ENCODE data around the gene C10orf71.

DNA sequence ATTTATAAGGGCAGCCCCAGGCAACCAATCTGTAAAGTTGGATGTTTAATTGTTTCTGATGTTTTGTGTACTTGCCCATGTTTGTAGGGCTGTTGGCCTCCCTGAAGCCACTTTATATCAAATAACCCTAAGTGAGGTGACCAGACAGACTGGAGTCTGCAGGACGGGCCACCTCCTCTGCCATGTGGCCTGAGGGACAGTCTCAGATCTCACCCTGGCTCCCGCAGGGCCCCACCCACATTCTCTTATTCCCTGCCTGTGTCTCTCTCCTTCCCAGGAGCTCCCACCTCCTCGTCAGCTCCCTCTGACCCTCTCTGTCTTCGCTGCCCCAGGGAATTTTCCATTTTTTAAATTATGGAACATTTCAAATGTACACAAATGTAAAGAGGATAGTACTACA lies 9.5 kb upstream of the C10orf71 start:
- TF ChIP-seq, protein P1, sequence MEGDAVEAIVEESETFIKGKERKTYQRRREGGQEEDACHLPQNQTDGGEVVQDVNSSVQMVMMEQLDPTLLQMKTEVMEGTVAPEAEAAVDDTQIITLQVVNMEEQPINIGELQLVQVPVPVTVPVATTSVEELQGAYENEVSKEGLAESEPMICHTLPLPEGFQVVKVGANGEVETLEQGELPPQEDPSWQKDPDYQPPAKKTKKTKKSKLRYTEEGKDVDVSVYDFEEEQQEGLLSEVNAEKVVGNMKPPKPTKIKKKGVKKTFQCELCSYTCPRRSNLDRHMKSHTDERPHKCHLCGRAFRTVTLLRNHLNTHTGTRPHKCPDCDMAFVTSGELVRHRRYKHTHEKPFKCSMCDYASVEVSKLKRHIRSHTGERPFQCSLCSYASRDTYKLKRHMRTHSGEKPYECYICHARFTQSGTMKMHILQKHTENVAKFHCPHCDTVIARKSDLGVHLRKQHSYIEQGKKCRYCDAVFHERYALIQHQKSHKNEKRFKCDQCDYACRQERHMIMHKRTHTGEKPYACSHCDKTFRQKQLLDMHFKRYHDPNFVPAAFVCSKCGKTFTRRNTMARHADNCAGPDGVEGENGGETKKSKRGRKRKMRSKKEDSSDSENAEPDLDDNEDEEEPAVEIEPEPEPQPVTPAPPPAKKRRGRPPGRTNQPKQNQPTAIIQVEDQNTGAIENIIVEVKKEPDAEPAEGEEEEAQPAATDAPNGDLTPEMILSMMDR (IDR thresholded peaks at IDR 0.05; ENCODE audit: borderline replicate concordance, extremely low read depth, low read length, poor library complexity, severe bottlenecking), result no peak
- no peak for TF ChIP-seq EZH2 (IDR thresholded peaks at IDR 0.05; ENCODE audit: borderline replicate concordance, low read depth, low read length, severe bottlenecking)
